ENCODE results near the gene NBPF26. TPM values are rescaled to one million over a fixed set of nuclear protein-coding genes. Genes with fewer than 3 reads are reported as not detected.
"Not testable (repeated sequence)": the region's sequence is repeated elsewhere in the genome, so short reads cannot be mapped to it uniquely, and the experiment has no call there.

Gene NBPF26
- total RNA-seq, 2 experiments from 2014 or later = 36.2 to 39.7 TPM

- H3K27ac Mint-ChIP-seq; H3K4me3 Mint-ChIP-seq; H3K36me3 Mint-ChIP-seq (ENCODE audit: low read depth); DNase-seq; CTCF ChIA-PET; H3K4me1 Mint-ChIP-seq; H3K27me3 Mint-ChIP-seq; H3K9me3 Mint-ChIP-seq; POLR2A ChIA-PET: not testable (repeated sequence)
Measured at GRCh38 chr1:120826623-120827022, 102.9 kb downstream of the NBPF26 start.

- H3K4me1 Mint-ChIP-seq; POLR2A ChIA-PET; CTCF ChIA-PET; H3K27me3 Mint-ChIP-seq; H3K36me3 Mint-ChIP-seq (ENCODE audit: low read depth); H3K9me3 Mint-ChIP-seq: not testable (repeated sequence)
- Mint-ChIP-seq H3K4me3 (peak overlapping the region; percentile 81), H3K27ac (peak overlapping the region; percentile 87)
- peak; percentile 81 for DNase-seq
Measured at GRCh38 chr1:120844186-120844944, 120.6 kb downstream of the NBPF26 start.

- H3K27me3 Mint-ChIP-seq; H3K9me3 Mint-ChIP-seq; H3K4me1 Mint-ChIP-seq; H3K36me3 Mint-ChIP-seq (ENCODE audit: low read depth); DNase-seq; CTCF ChIA-PET; POLR2A ChIA-PET: not testable (repeated sequence)
- Mint-ChIP-seq H3K27ac (peak overlapping the region; percentile 56), H3K4me3 (peak overlapping the region; percentile 81)
Measured at GRCh38 chr1:120844945-120845330, 121.2 kb downstream of the NBPF26 start.

- Mint-ChIP-seq H3K4me1 (peaks cover 20% of the 10 kb centered on the region), H3K4me3 (peak overlapping the region; percentile 78), H3K27ac (peak overlapping the region; percentile 87)
- CTCF ChIA-PET; H3K36me3 Mint-ChIP-seq (ENCODE audit: low read depth); H3K27me3 Mint-ChIP-seq; H3K9me3 Mint-ChIP-seq: not testable (repeated sequence)
- POLR2A ChIA-PET = interaction anchor here (1.4 kb wide), 1 partner anchor 93 kb away, joined by 26 read pairs; no protein-coding TSS in a partner anchor
- peak; percentile 53 for DNase-seq
Measured at GRCh38 chr1:120849400-120850286, 125.9 kb downstream of the NBPF26 start.

GRCh38 chr1:120850287-120850536 is 126.5 kb downstream of the NBPF26 start:
- H3K27me3 Mint-ChIP-seq; DNase-seq; H3K9me3 Mint-ChIP-seq; H3K36me3 Mint-ChIP-seq (ENCODE audit: low read depth); CTCF ChIA-PET: not testable (repeated sequence)
- POLR2A ChIA-PET = interaction anchor here (1.1 to 1.4 kb wide), 2 partner anchors 92 to 334 kb away, joined by 4 to 26 read pairs; partner anchors contain the start of gene SRGAP2C
- H3K27ac Mint-ChIP-seq = peak overlapping the region; percentile 87
- peaks cover 26% of the 10 kb centered on the region for H3K4me1 Mint-ChIP-seq
- peak overlapping the region; percentile 78 for H3K4me3 Mint-ChIP-seq

GRCh38 chr1:120850537-120851421 is 127.0 kb downstream of the NBPF26 start:
- Mint-ChIP-seq H3K4me3 (peak overlapping the region; percentile 78), H3K27ac (peak overlapping the region; percentile 87), H3K4me1 (peaks cover 29% of the 10 kb centered on the region)
- H3K9me3 Mint-ChIP-seq; H3K36me3 Mint-ChIP-seq (ENCODE audit: low read depth); H3K27me3 Mint-ChIP-seq; CTCF ChIA-PET: not testable (repeated sequence)
- peak; percentile 93 for DNase-seq
- POLR2A ChIA-PET = interaction anchor here (0.7 to 1.4 kb wide), 3 partner anchors 91 to 334 kb away, joined by 4 to 26 read pairs (median 4); partner anchors contain the start of gene SRGAP2C

GRCh38 chr1:120858144-120858543 is 134.4 kb downstream of the NBPF26 start:
- H3K27ac Mint-ChIP-seq; H3K9me3 Mint-ChIP-seq; H3K4me3 Mint-ChIP-seq; CTCF ChIA-PET; DNase-seq; H3K27me3 Mint-ChIP-seq; H3K36me3 Mint-ChIP-seq (ENCODE audit: low read depth); POLR2A ChIA-PET: not testable (repeated sequence)
- peaks cover 25% of the 10 kb centered on the region for H3K4me1 Mint-ChIP-seq

- POLR2A ChIA-PET; H3K9me3 Mint-ChIP-seq; H3K27me3 Mint-ChIP-seq; DNase-seq; CTCF ChIA-PET; H3K27ac Mint-ChIP-seq; H3K36me3 Mint-ChIP-seq (ENCODE audit: low read depth); H3K4me3 Mint-ChIP-seq: not testable (repeated sequence)
- peaks cover 20% of the 10 kb centered on the region for H3K4me1 Mint-ChIP-seq
Measured at GRCh38 chr1:120859615-120860234, 136.0 kb downstream of the NBPF26 start.

- H3K27me3 Mint-ChIP-seq; H3K4me1 Mint-ChIP-seq; H3K9me3 Mint-ChIP-seq; H3K36me3 Mint-ChIP-seq (ENCODE audit: low read depth); CTCF ChIA-PET; H3K27ac Mint-ChIP-seq; H3K4me3 Mint-ChIP-seq; POLR2A ChIA-PET; DNase-seq: not testable (repeated sequence)
Measured at GRCh38 chr1:120878206-120878605, 154.5 kb downstream of the NBPF26 start.

- POLR2A ChIA-PET; H3K9me3 Mint-ChIP-seq; H3K27ac Mint-ChIP-seq; CTCF ChIA-PET; H3K4me3 Mint-ChIP-seq; H3K36me3 Mint-ChIP-seq (ENCODE audit: low read depth); DNase-seq; H3K4me1 Mint-ChIP-seq; H3K27me3 Mint-ChIP-seq: not testable (repeated sequence)
Measured at GRCh38 chr1:120880056-120880455, 156.3 kb downstream of the NBPF26 start.

- H3K4me1 Mint-ChIP-seq; H3K9me3 Mint-ChIP-seq; H3K36me3 Mint-ChIP-seq (ENCODE audit: low read depth): not testable (repeated sequence)
Measured at GRCh38 chr1:120881934-120882333, 158.2 kb downstream of the NBPF26 start.

More at GRCh38 chr1:120881934-120882333, 158.2 kb downstream of the NBPF26 start:
- DNase-seq, H3K27me3 Mint-ChIP-seq, H3K4me3 Mint-ChIP-seq, H3K27ac Mint-ChIP-seq, POLR2A ChIA-PET, CTCF ChIA-PET: not testable (repeated sequence)
